Left renal pelvis (tissue), 4 donors: Measurements from ENCODE around the gene MRPL41. TPM values are rescaled to one million over a fixed set of nuclear protein-coding genes. Genes with fewer than 3 reads are reported as not detected.

ENCODE experiments used
- polyA plus RNA-seq, 4 donors: library from polyadenylated mRNA; unstranded; fragments of 120-200 nt; gene quantifications; one replicate each; pipeline ENCODE4 v1.2.1, GENCODE V29; 2013; ENCODE audit not compliant: insufficient read length in 4 of 4

MRPL41 gene
- polyA plus RNA-seq, 4 donors, result 11.7 to 30.7 (median 16.4) TPM

Other genes with a start within 250 kb of the MRPL41 start
- gene NRARP, start 249.6 kb upstream of the MRPL41 start, polyA plus RNA-seq, result 1 to 10 TPM; 2.8 to 7.6 (median 6.7) TPM
- gene EXD3, start 128.7 kb upstream of the MRPL41 start, polyA plus RNA-seq, result 10 to 100 TPM in 2 of 4 donors, 1 to 10 TPM in 2; 8.4 to 26.9 (median 11.4) TPM
- 10 to 100 TPM in 1 of 4 donors, 1 to 10 TPM in 3; 2.5 to 10.9 (median 4.3) TPM for gene NOXA1, start 128.5 kb upstream of the MRPL41 start, polyA plus RNA-seq
- under 1 TPM; 0.20 to 0.70 (median 0.32) TPM for gene ENTPD8, start 110.5 kb upstream of the MRPL41 start, polyA plus RNA-seq
- 10 to 100 TPM; 40.4 to 51.3 (median 46.4) TPM for gene NSMF, start 92.5 kb upstream of the MRPL41 start, polyA plus RNA-seq
- 1 to 10 TPM; 1.4 to 4.6 (median 2.8) TPM for gene PNPLA7, start 1.5 kb upstream of the MRPL41 start, polyA plus RNA-seq
- gene DPH7, start 27.0 kb downstream of the MRPL41 start, polyA plus RNA-seq, result 10 to 100 TPM; 35.3 to 69.8 (median 41.6) TPM
- 10 to 100 TPM; 18.9 to 27.5 (median 20.5) TPM for gene ZMYND19, start 38.6 kb downstream of the MRPL41 start, polyA plus RNA-seq
- gene ARRDC1, start 53.8 kb downstream of the MRPL41 start, polyA plus RNA-seq, result 10 to 100 TPM; 17.6 to 45.0 (median 26.7) TPM
- gene EHMT1, start 67.1 kb downstream of the MRPL41 start, polyA plus RNA-seq, result 10 to 100 TPM; 61.2 to 81.3 (median 72.9) TPM